GM21717 (cell line): ENCODE results near the gene STYXL1.
"Not testable (repeated sequence)": the region's sequence is repeated elsewhere in the genome, so short reads cannot be mapped to it uniquely, and the experiment has no call there.

Experiments
- ATAC-seq: cut with Tn5 transposase; IDR thresholded peaks from one replicate; pipeline ENCODE4 v1.9.1; 2021; ENCODE audit warnings: mild to moderate bottlenecking, moderate library complexity; ENCODE audit not compliant: unreplicated experiment

STYXL1 gene

DNA sequence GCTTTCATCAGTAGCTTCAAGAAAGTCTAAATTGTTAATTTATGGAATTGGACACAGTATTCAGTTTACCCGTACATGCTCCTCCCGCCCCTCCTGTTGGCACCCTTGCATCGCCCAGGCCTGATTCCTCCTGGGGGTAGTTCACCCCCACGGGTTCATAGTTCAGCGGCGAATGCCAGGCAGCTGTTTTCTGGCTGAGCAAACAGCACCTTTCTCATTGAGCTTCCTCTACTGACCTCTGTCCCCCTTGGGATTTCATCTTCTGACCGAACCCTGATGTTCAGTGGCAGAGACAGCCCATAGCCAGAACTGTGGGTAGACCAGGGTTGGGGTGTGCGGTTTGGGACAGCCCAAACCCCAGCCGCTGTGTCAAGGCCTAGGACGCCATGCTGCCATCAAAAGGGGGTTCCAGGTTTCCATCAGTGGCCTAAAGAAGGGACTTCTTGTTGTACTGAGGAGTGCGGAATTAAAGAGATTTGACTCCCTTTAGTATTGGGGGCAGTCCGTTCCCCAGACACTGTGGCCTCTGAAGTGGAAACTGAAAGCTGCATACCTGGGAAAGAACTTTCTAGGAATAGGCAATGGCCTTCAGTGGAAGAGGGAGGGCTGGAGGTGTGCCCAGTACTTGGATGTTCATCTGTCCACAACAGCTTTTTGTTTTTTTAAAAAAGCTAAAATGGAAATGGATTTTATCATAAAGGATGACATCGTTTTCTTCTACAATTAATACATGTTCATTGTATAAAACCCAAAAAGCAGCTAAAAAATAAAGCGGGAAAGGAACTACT, 19.1 kb upstream of the STYXL1 start:
- ATAC-seq: no peak

DNA sequence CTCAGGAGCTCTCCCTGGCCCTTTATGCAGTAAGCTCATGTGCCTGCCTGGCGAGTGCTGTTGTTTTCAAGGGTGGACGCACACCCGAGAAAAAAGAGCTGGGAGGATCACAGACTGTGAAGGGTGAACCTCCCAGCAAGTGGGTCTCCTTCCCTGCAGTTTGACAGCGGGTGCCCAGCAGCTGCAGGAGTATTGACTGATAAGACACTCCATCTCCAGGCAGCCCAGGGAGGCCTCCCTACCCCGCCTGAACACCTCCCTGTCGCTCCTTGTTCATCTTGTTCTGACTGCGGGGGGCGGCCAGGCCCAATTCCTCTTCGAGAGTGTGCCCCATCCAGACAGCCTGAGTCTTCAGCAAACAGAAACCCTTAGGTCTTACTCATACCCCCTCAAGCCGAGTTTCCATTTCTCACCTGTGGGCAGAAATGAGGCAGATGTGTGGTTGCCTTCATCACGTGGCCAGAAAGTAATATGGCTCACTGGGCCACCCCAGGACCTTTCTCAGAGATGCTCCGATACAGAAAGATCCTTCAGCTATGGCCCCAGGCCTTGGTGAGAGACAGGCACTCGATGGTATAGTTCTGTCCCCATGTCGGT, 17.3 kb upstream of the STYXL1 start:
- ATAC-seq: no peak

DNA sequence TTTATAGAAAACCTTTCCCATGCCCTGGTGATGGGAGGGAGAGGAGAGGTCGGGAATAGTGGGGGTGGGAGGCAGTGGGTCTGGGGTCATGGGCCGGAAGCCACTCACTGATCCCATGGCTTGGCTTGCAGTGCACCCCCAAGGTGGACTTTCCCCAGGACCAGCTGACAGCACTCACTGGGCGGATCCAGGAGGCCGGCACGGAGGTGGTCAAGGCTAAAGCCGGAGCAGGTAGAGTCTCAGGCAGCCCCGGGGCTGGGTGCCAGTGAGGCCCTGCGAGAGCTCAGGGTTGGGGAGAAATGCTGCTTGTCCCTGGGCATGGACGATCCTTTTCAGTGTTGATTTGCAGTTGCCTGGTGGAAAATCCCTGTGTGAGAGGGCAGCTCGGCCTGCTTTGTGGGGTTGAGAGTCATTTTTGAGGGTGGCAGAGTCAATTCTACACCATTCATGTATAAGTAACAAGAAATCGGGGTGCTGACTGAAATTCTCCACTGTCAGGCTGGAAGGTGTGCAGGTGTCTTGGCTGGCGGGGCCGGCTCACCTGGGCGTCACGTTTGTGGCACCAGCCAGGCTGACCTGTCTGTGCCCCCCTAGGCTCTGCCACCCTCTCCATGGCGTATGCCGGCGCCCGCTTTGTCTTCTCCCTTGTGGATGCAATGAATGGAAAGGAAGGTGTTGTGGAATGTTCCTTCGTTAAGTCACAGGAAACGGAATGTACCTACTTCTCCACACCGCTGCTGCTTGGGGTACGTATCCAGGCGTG, 16.6 kb upstream of the STYXL1 start:
- no peak for ATAC-seq

DNA sequence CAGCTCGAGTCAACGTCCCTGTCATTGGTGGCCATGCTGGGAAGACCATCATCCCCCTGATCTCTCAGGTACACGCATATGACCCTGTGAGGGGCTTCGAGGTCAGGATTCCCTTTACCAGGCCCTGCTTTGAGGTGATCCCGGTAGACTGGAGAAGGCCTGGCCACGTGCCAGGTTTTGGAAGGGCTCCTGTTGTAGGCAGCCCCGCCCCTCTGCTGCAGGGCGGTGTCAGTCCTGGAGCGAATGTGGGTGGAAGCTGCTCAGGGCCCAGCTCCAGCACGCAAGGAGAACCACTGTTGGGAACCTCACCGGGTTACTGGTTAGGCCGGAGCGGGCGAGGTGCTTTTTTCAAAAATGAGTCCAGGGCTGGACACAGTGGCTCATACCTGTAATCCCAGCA, 15.7 kb upstream of the STYXL1 start:
- no peak for ATAC-seq

DNA sequence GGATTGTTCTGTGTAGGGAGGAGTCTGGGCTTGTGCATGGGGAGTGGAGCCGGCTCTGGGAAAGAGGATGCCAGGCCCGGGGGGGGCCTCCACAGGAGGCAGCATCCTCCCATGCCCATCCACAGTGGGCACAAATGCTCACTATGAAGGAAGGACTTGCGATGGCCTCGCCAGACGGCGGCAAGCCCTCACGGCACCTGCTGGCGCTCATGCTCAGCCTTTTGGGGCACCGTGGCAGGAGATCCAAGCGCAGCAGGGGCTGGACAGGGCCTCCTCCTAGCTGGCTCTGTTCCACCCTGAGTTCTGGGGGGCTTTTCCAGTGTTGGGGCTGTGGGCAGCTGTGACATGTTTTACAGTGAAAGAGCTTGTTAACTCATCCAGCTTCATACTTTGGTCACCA, 15.3 kb upstream of the STYXL1 start:
- no peak for ATAC-seq

DNA sequence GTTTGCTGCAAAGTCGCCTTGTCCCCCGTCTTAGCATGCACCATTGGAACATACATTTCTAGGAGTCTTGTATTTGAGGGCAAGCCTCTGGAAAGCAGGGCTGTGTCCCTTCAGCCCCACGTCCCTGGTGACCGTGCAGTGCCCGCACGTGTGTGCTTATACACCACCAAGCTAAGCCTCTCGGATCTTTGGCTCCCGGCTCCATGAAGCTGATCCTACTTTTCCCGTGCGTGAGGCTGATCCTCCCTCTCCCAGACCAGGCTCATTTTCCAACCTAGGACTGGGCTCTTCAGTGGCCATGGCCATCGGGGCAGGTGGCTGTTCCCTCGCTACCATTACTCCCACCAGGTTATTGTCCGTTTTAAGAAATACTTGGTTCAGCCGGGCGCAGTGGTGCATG, 14.5 kb upstream of the STYXL1 start:
- no peak for ATAC-seq

DNA sequence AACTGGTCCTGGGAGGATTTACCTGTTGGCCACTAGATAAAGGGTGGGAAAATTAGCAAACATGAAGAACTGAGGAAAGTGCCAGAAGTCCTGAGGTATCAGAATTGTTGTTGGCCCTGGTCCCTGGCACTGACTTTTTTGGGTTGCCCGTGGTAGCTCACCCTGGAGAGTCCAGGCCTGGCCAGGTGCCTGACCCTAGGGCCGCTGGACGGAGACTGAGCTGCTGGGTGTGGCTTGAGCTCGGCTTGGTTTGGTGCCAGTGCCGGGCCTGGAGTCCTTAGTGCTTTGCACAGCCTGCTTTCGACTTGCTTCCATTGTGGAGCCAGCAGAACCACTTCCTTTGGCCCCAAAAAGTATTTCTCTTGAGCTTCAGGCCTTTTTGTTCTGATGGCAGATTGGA, 13.0 kb upstream of the STYXL1 start:
- no peak for ATAC-seq

DNA sequence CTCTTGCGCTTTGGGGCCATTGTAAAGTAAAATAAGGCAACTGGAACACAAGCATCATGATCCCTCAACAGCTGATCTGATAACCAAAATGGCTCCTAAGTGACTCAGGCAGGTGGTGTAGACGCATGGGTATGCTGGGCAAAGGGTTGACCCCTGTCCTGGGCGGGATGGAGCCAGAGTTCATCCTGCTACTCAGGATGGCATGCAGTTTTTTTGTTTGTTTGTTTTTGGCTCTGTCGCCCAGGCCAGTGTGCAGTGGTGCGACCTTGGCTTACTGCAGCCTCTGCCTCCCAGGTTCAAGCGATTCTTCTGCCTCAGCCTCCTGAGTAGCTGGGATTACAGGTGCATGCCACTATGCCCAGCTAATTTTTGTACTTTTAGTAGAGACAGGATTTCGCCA, 10.9 kb upstream of the STYXL1 start:
- not testable (repeated sequence) for ATAC-seq

DNA sequence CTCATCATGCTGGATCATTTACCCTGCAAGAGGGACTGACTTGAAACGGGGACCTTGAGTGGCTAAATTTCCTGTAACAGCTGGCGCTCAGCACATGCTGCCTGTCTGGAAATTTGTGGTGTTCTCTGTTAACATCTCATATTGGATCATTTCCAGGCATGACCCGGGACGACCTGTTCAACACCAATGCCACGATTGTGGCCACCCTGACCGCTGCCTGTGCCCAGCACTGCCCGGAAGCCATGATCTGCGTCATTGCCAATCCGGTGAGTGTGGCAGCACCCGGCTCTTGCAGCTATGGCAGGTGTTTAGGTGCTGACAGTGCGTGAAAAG, 10.0 kb upstream of the STYXL1 start:
- ATAC-seq: no peak

DNA sequence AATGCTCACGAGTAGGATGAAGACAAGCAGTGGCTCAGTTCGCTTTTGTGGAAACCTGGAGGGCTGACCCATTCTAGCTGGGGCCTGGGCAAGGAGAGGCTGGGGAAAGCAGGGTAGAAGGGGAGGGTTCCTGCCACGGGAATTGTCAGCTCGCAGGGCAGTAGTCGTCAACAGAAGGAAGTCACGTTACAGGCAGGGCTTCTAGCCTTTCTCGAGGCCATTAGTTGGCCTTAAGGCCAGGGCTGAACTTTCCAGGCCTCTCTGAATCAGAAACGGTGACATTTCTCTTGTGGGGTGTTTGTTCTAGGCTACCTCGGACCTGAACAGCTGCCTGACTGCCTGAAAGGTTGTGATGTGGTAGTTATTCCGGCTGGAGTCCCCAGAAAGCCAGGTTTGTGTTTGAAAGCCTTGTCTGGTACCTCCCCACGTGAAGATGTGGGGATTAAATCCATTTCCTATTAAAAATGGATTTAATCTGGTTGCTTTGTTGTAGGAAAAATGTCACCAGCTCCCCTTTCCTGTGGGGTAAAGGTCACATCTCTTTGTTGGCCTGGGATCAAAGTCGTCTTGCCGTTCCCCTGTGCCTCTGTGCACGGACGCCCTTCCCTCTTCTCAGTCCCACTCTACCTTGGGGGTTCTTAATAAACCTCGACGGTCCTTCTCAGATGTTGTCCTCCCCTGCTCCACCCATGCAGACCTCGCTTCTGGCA, 9.5 kb upstream of the STYXL1 start:
- no peak for ATAC-seq

DNA sequence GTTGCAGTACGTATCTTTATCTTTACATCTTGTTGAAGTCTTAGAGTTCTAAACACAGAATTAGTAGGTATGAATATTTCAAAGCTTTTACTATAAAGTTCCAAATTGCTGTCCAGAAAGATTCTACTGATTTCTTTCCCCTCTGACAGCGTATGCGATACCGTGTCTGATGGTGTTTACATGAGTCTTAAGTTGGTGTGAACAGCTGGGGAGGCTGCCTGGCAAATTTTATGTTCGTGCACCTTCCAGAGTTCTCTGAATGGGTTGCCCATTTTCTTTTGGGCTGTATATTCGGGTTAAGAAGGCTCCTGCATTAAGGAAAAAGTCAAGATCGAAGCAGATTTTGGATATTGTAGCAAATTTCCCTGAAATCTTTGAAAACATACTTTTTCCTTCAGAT, 8.4 kb upstream of the STYXL1 start:
- ATAC-seq: no peak

DNA sequence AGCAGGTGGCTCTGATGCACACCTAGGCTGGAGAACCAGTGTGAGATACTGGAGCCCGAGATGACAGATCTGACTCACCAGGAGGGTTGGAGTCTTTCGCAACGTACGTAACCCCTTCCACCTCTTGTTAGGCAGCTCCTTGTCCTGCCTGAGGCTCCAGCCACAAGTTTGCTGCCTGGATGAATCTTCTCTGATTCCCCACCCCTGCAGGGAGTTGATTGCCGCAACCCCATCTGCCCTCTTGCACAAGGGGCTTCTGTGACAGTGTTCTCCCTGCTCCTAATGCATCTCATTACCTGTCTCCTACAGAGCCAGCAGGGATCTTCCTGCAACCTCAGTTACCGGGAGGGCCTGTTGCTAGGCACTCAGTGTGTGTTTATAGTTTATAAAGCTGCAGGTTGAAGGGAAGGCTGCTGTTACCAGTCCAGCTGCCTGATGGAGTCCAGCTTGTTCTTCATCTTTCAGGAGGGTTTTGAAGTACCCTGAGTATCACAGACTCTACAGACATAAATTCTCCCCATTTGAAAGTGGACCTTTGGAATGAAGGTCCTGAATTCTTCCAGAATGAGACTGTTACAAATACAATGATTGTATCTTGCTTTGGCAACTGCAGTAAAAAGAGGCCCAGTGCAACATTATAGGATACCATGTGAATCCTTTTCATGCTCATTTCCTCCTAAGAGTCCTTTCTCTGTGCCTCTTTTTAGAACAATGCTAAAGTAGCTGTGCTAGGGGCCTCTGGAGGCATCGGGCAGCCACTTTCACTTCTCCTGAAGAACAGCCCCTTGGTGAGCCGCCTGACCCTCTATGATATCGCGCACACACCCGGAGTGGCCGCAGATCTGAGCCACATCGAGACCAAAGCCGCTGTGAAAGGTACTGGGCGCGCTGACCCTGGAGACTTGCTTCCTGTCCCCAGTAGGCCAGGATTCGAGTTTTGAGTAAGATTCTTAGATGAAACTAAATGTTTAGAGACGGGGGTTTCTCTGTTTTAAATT, 6.6 kb upstream of the STYXL1 start:
- ATAC-seq: no peak

DNA sequence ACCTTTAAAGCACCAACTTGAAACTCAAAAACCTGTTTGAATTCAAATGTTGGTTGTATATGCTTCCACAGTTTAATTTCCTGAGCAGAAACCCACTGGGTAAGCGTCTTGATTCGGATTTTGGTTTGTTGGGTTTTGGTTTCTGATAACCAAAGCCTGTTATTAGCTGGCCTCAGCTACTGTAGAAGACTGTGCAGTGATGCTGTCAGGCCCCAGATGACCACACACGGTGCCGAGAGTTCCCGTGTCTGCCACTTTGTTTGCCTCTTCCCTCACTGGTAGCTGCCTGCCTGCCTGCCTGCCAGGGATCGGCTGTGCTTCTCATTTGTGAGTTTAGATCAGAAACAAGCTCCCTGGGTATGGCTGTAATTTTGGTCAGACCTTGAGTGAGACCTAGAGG, 5.7 kb upstream of the STYXL1 start:
- no peak for ATAC-seq

DNA sequence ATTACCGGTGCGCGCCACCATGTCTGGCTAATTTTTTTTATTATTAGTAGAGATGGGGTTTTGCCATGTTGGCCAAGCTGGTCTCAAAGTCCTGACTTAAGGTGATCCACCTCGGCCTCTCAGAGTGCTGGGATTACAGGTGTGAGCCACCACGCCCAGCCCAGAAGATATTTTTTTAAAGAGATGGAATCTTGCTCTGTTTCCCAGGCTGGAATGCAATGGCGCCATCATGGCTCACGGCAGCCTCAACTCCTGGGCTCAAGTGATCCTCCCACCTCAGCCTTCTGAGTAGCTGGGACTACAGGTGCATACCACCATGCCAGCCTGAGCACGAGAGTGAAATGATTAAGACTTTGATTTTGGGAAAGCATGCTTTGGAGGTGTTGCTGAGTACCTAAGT, 4.9 kb upstream of the STYXL1 start:
- ATAC-seq: not testable (repeated sequence)

DNA sequence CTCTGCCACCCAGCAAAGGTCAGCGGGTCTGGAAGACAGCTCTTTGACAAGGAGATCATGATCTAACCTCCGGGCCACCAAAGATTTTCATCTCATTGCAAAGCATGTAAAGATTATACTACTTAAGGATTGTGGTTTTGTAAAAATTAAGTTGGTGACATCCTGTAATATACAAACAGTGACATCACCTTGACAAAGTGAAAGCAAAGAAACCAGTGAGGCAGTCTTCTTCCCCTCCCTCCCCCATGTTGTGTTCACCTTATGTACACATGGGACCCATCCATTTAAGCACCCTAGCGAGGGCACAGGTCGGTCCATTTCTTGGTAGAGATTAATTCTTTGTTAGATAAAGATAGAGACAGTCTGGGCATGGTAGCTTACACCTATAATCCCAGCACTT, 4.0 kb upstream of the STYXL1 start:
- ATAC-seq: no peak

DNA sequence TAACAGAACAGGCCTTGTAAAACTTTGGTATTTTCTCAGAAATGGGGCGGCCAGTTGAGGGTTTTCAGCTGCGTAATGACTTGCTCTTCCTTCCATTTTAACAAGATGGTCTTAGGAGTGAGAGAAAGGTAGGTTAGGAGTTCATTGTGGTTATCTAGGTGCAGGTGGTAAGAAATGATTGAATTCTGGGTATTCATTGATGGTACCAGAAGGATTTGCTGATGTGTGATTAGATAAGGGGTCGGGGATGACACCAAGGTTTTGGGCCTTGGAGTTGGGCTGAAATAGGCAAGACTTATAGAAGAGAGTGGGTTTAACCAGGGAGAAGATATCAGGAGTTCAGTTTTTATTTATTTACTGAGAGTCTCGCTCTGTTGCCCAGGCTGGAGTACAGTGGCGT, 2.7 kb upstream of the STYXL1 start:
- ATAC-seq: no peak

DNA sequence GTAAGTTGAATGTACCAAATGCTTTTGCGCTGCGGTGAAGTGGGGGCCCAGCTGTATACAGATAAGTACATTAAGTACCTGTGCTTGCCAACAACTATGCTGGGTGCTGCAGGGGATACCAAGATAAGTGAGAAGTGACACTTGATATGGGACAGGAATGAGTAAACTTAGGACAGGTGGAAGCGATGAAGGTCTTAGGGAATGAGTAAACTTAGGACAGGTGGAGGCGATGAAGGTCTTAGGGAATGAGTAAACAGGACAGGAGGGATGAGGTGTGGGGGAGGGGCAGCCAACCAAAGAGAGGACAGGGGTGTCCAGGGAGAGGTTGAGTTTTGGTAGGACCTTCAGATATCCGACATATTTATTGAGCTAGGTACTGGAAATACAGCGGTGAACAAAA, 1.5 kb upstream of the STYXL1 start:
- no peak for ATAC-seq

DNA sequence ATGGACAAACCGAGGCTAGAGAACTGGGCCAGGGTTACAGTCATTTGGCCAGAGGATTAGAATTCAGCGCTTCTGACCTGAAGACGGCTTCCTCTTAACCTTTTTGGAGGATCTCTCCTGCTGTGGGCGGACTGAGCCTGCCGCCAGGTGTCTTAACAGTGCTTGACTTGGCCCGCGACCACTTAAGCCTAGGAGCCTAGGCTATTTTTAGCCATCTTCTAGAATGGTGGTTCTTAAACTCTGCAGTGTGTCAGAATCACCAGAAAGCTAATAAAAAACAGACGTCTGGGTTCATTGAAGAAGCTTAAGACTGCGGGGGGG, 828 bp upstream of the STYXL1 start:
- peak; percentile 4 for ATAC-seq

DNA sequence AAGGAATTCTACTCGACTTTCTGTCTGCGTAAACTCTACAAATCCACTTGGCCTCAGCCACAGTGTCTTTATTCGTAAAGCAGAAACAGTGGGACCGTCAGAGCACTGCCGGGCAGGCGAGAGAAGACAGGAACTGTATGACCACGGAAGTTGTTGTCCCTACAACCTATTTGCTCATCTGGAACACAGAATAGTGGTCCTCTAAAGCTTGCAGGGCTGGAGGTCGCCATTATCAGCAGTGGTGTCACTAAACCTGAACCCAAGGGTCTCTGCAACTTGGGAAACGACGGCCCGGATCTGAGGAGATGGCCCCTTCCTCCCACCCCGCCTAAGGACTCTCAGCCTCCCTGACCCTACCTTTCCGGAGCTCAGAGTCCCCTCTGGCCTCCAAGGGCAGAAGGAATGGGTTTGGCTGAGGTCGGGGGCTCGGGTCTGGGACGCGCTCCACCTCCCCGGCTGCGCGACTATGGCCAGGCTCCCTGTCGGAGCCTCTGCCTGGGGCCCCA, 442 bp downstream of the STYXL1 start:
- no peak for ATAC-seq

DNA sequence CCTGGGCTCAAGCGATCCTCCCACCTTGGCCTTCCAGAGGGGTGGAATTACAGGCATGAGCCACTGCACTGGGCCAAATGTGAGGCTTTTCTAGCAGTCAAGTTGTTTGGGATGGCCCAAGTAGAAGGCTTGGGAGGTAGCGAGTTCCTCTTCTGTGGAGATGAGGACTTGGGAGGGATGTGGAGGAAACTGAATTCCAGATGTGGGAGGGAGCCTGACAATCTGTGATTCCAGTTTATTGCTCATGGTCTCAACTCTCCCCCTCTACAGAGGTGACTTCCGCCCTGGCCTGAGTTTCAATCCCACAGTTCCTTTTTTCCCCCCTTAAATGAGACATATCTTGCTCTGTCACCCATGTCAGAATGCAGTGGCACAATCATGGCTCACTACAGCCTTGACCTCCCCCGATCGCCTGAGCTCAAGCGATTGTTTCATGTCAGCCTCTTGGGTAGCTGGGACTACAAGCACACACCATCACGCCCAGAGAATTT, 3.4 kb downstream of the STYXL1 start:
- no peak for ATAC-seq
